Progenitor cell of endocrine pancreas (in vitro differentiated cells): ENCODE results near the gene ABCC3. TPM values are rescaled to one million over a fixed set of nuclear protein-coding genes. Genes with fewer than 3 reads are reported as not detected.

Source experiments
- DNase-seq: peaks from one replicate; pipeline ENCODE4 v3.0.0; 2021; ENCODE audit warnings: low spot score; ENCODE audit not compliant: unreplicated experiment
- H3K27ac Mint-ChIP-seq: 2 replicates; pipeline ENCODE4 v1.8.0; 2021; ENCODE audit warnings: mild to moderate bottlenecking, moderate library complexity, mixed read lengths
- H3K27me3 Mint-ChIP-seq: 2 replicates; pipeline ENCODE4 v1.8.0; 2021; ENCODE audit warnings: mixed read lengths
- H3K36me3 Mint-ChIP-seq: 2 replicates; pipeline ENCODE4 v1.8.0; 2022; ENCODE audit warnings: mixed read lengths; ENCODE audit not compliant: insufficient read depth
- H3K4me1 Mint-ChIP-seq: 2 replicates; pipeline ENCODE4 v1.8.0; 2021; ENCODE audit warnings: low read depth, mixed read lengths
- H3K4me3 Mint-ChIP-seq: 2 replicates; pipeline ENCODE4 v1.8.0; 2021; ENCODE audit warnings: low read depth, mild to moderate bottlenecking, moderate library complexity, mixed read lengths
- H3K9me3 Mint-ChIP-seq: 2 replicates; pipeline ENCODE4 v1.8.0; 2021; ENCODE audit warnings: low read depth, mixed read lengths
- CTCF ChIP-seq: fragments of 200-600 bp; sonication (generic); IDR thresholded peaks from one replicate; pipeline ENCODE4 v1.5.0; 2021; ENCODE audit warnings: antibody characterized with exemption, mild to moderate bottlenecking; ENCODE audit not compliant: unreplicated experiment
- total RNA-seq: library from RNA; stranded (reverse); gene quantifications from 2 replicates; pipeline ENCODE4 v1.2.1, GENCODE V29; 2021

The ABCC3 gene
- total RNA-seq, 1 donor from 2014 or later, result 1.6 TPM

- H3K9me3 Mint-ChIP-seq, result no peaks in the 10 kb centered on the region
- no peak for DNase-seq
- TF ChIP-seq CTCF, result no peak
- no peak overlapping the region for H3K4me3 Mint-ChIP-seq
- peaks cover 3% of the 10 kb centered on the region for H3K27me3 Mint-ChIP-seq
- peaks cover 22% of the 10 kb centered on the region for H3K4me1 Mint-ChIP-seq
- no peak overlapping the region for H3K27ac Mint-ChIP-seq
- H3K36me3 Mint-ChIP-seq, result no peaks in the 10 kb centered on the region
Observed at GRCh38 chr17:50665838-50666237, 31.2 kb downstream of the ABCC3 start.

GRCh38 chr17:50666316-50666715 lies 31.6 kb downstream of the ABCC3 start:
- peaks cover 3% of the 10 kb centered on the region for H3K27me3 Mint-ChIP-seq
- peaks cover 20% of the 10 kb centered on the region for H3K4me1 Mint-ChIP-seq
- H3K36me3 Mint-ChIP-seq, result no peaks in the 10 kb centered on the region
- no peak for DNase-seq
- no peak overlapping the region for H3K4me3 Mint-ChIP-seq
- no peak for TF ChIP-seq CTCF
- no peaks in the 10 kb centered on the region for H3K9me3 Mint-ChIP-seq
- peak overlapping the region; percentile 23 for H3K27ac Mint-ChIP-seq

- Mint-ChIP-seq H3K9me3 (no peaks in the 10 kb centered on the region), H3K4me1 (peaks cover 11% of the 10 kb centered on the region), H3K27me3 (peaks cover 3% of the 10 kb centered on the region), H3K36me3 (no peaks in the 10 kb centered on the region), H3K4me3 (peak overlapping the region; percentile 38), H3K27ac (peak overlapping the region; percentile 80)
- no peak for TF ChIP-seq CTCF
- no peak for DNase-seq
Observed at GRCh38 chr17:50667259-50668024, 32.8 kb downstream of the ABCC3 start.

- Mint-ChIP-seq H3K9me3 (no peaks in the 10 kb centered on the region), H3K27me3 (peaks cover under 1% of the 10 kb centered on the region)
- no peak for DNase-seq
Observed at GRCh38 chr17:50668025-50668837, 33.5 kb downstream of the ABCC3 start.

More at GRCh38 chr17:50668025-50668837, 33.5 kb downstream of the ABCC3 start:
- peak overlapping the region; percentile 80 for H3K27ac Mint-ChIP-seq
- H3K36me3 Mint-ChIP-seq, result no peaks in the 10 kb centered on the region
- TF ChIP-seq CTCF, result no peak
- H3K4me1 Mint-ChIP-seq, result peaks cover 11% of the 10 kb centered on the region
- H3K4me3 Mint-ChIP-seq, result no peak overlapping the region
